ENCODE data around the gene ARIH1.

The ARIH1 gene

DNA sequence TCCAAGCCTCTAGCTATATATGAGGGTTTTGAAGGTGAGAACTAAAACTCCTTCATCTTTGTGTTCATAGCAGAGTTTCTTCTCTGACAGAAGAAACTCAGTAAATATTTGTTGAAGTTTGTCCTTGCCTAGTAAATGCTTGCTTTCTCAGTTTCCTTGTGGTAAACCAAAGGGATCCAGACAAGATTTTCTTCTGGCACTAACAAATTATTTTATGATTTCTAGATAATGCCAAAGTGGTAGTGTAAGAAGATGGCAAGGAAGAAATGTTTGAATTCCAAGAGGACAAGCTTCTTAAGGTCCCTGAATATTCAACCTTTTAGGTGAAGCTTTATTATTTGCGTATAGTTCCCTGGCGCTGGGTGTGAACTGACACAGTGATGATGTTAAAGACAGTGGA is 14.4 kb downstream of the ARIH1 start:
- DNase-seq: no peak

DNA sequence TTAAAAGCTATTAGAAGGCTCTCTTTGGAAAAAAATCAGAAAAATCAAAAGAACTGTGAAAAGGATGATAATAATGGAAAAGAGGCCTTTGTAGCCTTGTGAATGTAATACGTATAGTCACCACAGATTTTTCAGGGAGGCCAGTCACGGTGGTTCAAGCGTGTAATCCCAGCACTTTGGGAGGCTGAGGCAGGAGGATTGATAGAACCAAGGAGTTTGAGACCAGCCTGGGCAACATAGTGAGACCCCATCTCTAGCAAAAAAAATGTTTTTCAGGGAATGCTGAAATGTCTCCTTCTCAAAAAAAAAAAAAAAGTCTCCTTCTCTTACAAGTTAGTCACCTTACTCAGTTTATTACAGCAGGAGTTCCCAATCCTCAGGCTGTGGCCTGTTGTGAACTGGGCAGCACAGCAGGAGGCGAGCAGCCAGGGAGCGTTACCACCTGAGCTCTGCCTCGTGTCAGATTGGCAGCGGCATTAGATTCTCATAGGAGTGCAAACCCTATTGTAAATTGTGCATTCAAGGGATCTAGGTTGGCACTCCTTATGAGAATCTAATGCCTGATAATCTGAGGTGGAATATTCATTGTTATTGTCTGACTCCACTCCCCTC is 15.9 kb downstream of the ARIH1 start:
- no peak for DNase-seq

DNA sequence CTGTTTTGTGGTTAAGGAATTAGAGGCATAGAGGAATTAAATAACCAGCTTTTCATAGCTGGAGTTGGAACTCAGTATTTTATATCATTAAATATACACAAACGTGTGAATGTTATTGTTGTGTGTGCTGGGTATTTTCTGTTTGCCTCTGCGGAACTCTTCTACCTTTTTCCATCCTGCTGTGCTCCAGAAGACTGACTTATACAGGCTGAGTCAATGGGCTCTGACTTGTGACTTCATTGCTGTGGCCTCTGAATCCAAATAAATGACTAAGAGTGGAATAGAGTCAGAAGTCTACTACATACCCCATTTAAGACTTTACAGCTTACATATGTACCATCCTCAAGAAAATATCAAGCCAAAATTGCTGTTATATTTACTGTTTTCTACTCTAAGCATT is 17.6 kb downstream of the ARIH1 start:
- peak; percentile 82 for DNase-seq

DNA sequence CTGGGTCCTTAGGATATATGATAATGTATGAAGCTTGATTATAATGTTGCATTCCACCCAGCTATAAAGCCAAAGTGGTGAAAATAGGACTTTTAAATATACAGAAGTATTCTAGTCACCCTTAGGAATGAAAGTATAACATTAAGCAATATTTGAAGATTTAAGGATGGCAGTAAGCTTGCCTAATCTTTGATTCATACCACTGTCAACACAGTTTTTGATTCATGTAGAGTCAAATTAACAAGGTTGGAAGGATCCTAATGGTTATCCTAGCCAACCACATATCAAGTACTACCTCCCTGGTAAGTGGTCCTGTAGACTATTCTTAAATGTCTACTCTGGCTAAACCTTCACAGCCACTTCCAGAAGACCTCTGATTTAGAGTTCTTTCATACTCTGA is 18.6 kb downstream of the ARIH1 start:
- no peak for DNase-seq

DNA sequence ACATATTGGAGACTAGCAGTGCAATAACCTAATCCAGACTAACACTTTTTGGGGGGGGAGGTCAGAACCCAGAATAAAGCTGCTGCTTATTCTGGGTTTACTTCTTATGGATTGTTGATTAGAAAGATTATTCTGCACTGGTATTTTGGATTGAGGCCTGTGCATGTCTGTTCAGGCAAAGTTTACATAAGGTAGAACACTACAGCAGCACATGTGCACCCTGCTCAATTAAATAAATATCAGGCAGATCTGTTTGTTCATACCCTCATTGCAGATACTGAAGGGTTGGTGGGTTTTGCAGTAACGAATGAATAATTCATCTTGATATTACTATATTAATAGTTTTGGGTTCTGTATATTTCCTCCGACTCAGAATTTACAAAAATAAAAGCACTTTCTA is 19.1 kb downstream of the ARIH1 start:
- no peak for DNase-seq

DNA sequence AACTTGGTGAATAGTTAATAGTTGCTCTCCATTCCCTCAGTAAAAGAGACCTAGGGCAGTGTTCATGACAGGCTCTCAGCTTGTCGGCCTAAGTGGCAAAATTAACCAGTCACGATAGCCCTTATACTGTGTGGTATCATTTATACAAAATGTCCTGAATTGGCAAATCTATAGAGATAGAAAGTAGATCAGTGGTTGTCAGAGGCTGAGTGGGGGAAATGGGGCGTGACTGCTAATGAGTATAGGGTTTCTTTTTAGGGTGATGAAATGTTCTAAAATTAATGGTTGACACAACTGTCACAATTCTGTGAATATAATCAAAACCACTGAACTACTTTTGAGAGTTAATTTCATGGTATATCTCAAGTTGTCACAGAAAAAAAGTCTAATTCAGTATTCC is 20.9 kb downstream of the ARIH1 start:
- DNase-seq: no peak

DNA sequence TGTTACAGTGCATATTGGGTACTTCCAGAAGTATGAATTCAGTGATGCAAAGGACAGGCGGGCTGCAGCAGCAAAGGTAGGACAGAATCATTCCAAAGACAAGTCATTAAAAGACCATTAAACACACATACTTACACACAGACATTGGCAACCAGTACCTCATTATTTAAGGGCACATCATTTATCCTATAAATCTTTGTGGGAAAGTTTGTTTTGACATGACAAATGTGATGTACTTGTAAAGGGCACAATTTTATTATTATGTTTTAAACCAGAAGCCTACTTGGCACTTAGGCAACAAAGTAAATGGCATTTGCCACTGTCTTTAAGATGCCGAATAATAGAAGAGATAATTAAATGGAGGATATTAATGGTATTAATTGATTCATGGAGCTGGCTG is 22.7 kb downstream of the ARIH1 start:
- DNase-seq: no peak

DNA sequence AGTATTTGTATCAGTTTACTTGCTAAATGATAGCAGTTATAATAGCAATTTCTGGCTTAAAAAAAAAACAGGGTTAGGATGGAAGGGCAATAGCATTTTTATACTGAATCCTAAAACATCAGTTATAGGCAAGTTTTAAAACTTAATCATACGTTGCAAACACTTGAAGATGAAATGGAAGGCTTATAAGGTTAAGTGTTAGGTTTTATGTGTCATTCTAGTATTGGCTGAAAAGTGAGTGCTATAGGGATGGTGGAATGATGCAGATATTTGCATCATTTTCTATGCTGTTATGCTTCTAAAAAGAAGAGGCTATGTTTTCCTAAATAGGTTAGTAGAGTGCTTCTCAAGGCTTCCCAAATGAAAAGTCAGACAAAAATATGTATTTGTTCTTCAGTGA is 23.3 kb downstream of the ARIH1 start:
- no peak for DNase-seq

DNA sequence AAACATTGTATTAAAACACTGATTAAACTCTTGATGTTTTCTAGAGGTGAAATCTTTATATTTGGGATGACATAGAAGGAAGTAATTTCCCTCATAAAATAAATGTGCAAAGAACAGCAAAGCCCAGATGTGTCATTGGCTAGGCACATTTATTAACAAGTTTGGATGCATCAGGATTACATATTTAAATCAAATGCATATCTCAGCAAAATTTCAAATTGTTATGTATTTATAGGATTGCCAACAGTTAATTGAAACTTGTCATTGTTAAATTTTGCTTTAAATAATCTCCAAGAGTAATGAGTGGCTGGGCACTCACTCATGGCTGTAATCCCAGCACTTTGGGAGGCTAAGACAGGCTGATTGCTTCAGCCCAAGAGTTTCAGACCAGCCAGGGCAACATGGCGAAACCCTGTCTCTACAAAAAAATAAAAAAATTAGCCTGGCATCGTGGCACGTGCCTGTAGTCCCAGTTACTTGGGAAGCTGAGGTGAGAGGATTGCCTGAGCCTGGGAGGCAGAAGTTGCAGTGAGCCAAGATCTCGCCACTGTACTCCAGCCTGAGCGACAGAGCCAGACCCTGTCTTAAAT is 28.2 kb downstream of the ARIH1 start:
- DNase-seq: no peak

DNA sequence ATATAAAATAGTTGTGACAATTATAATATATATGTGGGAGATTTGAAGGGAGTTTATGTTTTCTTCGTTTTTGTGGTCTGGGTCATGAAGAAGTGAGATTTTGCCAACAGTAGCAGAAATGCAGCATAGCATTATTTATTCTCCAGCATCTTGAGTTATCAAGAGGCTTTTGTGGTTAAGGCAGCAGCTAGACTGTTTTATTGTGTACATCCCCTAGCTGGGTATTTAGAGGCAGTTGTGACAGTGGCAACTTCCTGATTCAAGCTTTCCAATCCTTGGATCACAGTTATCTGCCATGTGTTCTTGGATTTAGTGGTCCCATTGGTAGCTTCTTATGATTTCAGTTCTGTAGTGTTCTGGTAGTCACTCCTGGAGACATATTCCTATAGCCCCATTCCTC is 29.0 kb downstream of the ARIH1 start:
- DNase-seq: no peak

DNA sequence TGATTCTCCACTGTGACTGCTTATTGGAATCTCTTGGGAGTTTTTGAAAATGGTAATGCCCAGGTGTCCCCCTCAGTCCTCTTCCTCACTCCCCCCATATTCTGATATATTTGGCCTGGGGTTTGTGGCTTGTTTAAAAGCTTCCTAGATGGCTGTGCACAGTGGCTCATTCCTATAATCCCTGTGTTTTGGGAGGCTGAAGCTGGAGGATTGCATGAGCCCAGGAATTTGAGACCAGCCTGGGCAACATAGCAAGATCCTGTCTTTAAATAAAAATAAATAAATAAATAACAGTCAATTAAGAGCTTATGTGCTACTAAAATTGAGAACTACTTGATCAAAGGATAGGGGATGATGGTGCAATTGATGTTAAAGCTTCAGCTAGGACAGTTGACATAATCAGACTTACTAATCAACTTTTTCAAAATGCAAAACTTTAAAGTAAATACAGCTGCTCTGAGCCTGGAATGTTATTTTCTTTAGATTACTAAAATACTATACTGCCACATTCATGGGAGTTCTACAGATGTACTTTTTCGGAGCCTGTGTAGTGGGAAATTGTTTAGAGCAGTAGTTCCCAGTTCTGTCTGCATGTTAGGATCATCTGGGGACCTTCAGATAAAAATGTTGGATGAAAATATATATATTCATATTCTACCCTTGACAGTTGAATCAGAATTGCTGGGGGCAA is 33.4 kb downstream of the ARIH1 start:
- DNase-seq: no peak

DNA sequence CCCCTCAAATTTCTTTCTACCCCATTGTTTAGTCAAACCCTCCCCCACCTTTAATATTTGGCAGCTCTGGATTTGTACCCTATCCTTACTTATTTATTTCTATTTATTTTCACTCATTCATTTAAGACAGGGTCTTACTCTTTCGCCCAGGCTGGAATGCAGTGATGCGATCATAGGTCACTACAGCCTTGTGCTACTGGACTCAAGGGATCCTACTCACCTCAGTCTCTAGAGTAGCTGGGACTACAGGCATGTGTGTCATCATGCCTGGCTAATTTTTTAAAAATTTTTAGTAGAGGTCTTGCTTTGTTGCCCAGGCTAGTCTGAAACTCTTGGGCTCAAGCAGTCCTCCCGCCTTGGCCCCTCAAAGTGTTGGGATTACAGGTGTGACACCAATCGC is 35.4 kb downstream of the ARIH1 start:
- DNase-seq: no peak

DNA sequence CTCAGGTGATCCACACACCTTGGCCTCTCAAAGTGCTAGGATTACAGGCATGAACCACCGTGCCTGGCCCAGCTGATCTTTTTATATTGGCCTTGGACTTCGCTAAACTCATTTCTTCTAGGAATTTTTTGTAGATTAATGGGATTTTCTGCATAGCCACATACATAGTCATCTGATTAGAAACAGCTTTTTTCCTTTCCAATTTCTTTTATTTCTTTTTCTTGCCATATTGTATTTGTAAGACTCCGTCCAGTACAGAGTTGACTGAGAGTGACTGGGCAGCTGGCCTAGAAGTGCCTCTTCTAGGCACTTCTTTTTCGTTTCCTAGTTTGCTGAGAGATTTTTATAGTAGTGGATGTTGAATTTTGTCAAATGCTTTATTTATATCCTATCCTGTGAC is 37.4 kb downstream of the ARIH1 start:
- DNase-seq: no peak

DNA sequence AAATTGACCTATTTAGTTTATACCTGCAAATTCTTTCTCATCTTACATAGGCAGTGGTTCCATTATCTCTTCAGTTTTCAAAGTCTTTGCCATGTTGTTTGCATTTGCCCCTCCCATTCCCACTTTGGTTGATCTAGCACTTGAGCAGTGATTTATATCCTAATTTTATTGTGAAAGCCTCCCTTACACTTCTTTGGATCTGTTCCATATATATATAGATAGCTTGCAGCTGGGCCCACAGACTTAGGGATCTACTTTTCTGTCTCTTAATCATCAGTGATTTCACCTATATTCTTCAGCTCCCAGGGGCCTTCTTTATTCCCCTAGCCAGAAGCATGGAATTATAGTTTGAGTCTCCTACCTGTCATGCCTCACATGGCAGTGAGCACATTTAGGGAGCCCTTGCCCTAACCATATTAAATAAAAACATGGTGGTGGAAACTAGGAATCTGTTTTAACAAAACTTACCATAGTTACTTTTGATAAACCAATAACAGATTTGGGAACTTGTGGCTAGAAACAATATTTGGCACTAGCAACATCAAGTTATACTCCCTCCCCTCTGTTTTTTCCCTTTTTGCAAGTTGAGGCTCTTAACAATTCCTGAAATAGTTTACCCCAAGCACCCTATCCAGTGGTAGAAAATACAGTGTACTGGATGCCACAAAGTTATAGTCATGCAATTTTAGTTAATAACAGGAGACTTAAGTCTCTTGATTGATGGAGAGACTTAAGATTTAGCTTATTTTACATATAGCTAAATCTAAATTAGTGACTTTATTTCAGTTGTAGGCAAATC is 41.7 kb downstream of the ARIH1 start:
- DNase-seq: peak; percentile 13

DNA sequence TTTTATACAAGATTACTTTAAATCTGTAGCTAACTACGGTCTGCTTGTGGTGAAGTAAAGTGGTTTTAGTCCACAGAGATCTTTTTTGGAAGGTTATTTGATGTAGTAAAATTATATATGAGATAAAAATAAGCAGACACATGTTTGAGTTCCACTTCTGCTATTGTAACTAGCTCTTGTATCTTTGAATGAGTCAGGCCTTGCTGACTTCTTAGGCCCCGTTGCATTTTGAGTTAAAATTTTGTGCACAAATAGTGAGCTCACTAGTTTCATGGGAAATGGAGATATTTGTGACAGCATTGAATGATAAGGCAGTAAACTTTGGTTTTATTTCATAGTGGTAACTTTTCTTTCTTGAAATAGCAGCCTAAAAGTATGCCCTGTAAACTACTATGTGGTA is 42.6 kb downstream of the ARIH1 start:
- DNase-seq: no peak

DNA sequence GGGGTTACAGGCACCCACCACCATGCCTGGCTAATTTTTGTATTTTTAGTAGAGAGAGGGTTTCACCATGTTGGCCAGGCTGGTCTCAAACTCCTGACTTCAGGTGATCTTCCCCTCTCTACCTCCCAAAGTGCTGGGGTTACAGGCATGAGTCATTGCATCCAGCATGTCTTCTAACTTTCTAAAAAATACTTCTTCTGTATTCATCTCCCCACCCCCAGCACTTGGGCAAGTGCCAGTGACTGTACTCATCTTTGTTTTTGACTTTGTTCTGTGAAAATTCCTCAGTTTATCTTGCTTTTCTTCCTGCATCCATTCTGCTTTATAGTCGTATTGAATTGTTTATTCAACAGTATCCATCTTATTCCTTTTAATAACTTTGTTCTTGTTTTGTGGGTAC is 47.6 kb downstream of the ARIH1 start:
- peak; percentile 30 for DNase-seq

DNA sequence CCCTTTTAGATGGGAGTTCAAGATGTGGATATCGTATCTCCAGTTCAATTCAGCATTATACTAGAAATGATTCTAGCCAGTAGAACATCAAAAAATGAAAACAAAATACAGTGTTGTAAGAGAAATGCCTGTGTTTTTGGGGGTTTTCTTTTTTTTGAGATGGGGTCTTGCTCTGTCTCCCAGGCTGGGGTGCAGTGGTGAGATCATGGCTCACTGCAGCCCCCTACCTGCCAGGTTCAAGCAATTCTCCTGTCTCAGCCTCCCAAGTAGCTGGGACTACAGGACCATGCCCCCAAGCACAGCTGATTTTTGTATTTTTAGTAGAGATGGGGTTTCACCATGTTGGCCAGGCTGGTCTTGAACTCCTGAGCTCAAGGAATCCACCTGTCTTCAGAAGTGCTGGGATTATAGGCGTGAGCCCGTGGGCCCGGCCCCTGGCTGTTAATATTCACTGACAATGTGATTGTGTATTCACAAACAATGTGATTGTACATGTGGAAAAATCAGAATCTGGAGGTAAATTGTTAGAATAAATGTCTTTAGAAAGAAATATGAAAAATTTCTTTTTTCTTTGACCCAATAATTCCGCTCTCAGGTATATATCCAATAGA is 59.0 kb downstream of the ARIH1 start:
- DNase-seq: no peak

DNA sequence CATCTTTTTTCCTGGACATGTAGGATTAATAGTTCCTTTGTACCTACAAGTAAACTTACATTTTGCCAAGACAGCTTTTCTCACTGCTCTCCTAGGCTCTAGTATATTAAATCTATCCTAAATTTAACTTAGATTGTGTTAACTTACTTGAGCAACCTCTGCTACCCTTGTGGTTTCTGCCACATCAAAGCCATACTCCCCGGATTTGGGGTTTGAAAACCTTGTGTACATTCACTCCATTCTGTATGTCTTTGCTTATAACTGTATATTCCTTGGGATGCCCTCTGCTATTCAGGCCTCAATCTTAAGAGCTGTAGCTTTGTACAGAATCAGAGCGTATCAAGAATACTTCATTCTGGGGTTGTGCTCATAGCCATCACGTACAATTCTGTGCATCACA is 60.4 kb downstream of the ARIH1 start:
- no peak for DNase-seq

DNA sequence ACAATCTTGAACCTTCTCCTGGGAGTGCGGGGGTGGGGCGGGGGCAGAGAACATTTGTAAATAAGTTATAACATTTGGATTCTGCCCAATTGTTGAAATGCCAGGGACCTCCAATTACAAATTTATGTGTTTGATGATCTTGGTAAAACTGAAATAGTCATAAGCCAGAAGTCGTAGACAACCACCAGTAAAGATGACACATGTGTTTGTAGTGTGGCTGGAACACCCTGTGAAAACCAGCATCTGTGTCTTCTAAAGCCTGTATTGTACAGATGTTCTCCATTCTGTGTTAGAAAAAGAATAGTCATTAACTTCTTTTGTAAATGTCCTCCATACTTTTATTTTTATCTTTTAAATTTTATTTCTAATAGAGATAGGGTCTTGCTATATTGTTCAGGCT is 61.8 kb downstream of the ARIH1 start:
- no peak for DNase-seq

DNA sequence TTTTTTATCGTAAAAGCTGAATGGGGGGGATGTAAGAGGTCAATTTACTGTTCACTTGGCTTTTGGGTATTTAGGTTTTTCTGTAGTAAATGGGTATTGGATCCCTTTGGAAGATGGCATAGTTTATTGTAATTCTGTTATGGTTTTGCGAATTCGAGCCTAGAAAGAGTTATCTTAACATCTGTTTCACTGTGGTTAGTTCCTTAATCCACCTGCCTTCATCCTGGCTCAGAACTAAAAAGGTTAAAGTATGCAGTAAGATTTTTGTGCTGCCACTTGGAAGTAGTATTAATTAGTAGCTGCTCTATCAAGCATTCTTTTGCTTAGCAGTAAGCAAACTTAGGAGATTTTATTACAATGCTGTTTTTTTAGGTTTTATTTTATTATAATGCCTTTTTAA is 62.4 kb downstream of the ARIH1 start:
- no peak for DNase-seq

DNA sequence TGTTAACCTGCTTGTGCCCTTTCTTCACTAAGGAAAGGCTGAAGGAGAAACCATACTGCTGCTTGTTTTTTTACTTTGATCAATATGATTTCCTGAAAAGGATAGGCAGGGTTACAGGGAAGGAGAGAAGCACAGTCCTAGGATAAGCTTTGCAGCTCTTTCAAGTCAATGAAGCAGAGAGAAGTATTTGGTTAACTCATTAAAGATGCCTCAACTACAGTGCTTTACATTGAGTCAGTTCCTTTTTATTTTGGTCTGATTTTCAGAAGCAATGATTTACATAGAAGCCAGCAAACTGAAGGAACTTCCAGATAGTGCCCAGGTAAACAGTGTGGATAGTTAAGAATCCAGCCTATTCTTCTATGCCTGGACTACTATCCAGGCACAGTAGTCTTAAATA is 64.8 kb downstream of the ARIH1 start:
- DNase-seq: no peak

DNA sequence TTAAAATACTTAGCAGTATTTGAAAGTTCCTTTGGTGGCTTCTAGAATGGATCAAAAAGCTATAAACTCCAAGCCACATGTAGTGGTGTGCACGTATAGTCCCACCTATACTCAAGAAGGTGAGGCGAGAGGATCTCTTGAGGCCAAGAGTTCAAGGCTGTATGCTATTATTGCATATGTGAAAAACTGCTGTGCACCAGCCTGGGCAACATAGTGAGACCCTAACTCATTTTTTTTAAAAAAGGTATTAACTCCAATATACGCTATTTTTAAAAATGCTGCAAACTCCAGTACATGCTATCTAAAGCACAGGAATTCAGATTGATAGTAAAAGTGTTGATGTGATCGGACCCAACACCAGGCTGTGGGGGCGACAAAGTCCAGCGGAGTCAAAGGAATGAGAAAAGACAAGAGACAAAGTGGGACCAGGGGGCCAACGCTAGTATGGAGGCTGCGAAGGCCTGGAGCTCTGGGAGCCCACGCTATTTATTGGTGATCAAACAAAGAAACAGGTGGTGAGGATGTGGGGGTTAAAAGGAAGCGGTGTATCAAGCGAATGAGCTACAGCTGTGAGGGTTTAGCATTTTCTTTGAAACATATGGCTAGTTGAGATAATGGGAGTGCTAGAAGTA is 66.6 kb downstream of the ARIH1 start:
- DNase-seq: no peak

DNA sequence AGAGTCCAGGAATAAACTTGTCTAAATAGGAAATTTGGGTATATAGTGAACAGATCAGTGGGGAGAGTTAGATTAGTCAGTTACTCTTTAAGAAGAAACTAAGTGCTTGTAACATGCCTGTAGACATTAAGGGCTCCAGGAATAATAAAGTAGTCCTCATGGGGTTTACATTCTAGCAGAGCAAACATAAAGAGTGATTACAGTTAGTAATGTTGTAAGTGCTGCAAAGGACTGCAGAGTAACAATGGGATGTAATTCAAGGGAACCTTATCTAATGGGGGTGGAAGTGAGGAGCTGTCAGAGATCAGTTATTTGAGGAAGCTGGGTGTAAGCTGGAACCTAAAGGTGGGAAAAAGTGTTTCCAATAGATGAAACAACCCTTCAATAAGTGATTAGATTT is 67.5 kb downstream of the ARIH1 start:
- no peak for DNase-seq

Data from EL (cell line).